ENCODE measurements around the gene EDEM1.

DNA sequence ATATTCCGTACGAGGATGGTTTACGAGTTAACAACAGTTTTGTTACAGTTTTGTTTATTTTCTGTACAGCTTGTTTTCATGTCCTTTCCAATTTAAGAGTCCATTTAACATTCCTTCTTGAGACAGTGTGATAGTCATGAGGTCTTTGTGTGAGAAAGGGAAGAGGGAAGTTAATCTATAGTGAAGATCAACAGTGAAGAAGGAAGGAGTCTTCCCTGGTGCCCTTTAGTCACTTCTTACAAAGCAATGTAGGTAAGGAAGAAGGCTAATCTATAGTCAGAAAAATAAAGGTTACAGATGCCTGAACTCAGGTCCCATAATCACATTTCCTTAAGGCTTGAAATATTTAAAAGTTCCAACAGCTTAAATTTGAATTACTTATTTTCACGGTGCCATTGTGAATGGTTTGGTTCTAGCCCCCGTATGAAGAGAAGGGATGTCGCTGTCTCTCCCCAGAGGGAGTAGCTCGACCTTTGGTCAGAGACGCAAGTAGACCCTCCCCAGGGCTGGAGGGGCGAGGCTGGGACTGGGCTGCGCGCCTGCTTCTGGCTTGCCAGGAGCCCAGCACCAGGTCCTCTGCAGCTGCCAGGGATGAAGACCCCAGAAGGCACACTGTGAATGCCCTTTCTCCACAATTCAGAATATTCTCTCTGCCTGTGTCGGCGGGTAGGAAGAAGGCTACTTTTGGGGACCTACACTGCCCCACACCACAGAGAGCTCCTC, 34.9 kb downstream of the EDEM1 start:
- TF ChIP-seq, protein P1, sequence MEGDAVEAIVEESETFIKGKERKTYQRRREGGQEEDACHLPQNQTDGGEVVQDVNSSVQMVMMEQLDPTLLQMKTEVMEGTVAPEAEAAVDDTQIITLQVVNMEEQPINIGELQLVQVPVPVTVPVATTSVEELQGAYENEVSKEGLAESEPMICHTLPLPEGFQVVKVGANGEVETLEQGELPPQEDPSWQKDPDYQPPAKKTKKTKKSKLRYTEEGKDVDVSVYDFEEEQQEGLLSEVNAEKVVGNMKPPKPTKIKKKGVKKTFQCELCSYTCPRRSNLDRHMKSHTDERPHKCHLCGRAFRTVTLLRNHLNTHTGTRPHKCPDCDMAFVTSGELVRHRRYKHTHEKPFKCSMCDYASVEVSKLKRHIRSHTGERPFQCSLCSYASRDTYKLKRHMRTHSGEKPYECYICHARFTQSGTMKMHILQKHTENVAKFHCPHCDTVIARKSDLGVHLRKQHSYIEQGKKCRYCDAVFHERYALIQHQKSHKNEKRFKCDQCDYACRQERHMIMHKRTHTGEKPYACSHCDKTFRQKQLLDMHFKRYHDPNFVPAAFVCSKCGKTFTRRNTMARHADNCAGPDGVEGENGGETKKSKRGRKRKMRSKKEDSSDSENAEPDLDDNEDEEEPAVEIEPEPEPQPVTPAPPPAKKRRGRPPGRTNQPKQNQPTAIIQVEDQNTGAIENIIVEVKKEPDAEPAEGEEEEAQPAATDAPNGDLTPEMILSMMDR (conservative IDR thresholded peaks at IDR 0.05): no peak
- TF ChIP-seq ZFX (IDR thresholded peaks at IDR 0.05): no peak
